NCI-H2196 (cell line): ENCODE measurements around the gene ATP11A.

Experiments used
- DNase-seq: peaks from one replicate; lab custom pipeline; 2025; ENCODE audit not compliant: unreplicated experiment; lab: John Stamatoyannopoulos, UW

The ATP11A gene

DNA sequence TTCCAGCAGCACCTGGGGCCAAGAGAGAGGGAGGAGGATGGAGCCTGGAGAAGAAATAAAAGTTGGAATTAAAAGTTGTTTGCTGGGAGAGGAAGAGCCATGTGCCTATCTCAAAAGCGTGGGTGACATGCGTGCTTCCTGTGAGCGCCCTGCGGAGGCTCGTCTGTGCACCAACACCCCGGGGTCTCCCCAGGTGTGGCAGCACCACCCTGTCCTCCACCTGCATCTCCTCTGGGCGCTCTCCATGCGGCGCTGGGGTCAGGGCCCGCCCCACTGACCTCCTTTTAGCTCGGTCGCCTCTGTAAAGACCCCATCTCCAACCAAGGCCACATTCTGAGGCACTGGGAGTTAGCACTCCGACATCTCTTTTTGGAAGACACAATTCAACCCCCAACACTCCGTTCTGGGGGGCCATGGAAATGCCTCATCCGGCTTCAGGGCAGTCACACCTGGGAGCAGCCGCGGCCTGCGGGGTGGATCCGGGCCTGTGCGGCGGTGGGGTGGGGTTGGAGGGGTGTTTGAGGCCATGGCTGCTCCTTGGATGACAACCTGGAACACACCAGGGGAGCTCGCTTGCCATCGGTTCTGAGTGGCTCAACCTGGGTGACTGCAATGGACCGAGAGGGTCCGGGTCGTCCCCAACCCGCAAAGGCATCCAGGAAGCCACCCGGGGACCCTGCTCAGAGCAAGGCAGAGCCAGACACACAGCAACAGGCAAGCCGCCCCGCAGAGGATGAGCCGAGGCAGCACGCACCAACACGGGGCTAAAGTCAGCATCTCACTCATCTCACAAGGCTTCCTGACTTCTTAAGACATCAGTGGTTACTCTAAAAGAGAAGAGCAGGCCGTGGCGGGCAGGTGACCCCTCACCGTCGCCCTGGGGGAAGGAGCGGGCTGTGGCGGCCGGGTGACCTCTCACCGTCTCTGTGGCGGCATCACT lies 199.8 kb downstream of the ATP11A start:
- DNase-seq = no peak

DNA sequence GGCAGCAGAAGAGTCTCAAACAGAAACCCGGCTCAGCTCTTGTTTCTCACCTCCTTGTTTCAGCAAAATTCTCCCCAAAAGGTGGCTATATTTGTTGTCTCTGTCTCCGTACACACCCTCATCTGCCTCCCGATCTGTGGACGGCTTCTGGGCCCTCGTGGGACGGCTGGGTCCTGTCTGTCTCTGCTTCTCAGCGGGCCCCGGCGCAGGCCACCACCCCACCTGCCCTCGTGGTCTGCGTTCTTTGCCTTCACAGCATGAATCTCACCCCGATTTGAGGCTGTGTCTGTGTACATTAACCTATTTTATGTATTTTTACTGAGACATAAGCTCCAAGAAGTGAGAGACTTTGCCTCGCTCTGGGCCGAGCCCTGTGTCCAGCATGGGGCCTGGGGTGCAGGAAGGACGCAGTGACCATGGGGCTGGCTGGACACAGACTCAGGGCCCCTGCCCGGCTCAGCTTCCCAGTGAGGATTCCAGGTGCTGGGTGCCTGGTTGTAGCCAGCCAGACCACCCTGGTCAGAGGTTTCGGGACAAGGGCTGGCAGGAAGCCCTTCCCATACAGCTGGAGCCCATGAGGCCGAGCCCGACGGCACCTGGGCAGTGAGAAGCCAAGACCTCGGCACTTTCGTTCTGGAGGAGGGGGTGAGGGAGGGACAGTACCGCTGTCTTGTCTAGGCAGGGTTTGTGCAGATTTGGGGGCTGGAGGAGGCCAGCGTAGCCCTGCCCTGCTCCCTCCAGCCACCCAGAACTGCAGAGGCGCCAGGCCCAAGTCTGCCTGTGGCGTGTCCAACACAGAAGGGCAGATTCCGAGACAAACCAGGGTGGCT lies 200.7 kb downstream of the ATP11A start:
- no peak for DNase-seq

DNA sequence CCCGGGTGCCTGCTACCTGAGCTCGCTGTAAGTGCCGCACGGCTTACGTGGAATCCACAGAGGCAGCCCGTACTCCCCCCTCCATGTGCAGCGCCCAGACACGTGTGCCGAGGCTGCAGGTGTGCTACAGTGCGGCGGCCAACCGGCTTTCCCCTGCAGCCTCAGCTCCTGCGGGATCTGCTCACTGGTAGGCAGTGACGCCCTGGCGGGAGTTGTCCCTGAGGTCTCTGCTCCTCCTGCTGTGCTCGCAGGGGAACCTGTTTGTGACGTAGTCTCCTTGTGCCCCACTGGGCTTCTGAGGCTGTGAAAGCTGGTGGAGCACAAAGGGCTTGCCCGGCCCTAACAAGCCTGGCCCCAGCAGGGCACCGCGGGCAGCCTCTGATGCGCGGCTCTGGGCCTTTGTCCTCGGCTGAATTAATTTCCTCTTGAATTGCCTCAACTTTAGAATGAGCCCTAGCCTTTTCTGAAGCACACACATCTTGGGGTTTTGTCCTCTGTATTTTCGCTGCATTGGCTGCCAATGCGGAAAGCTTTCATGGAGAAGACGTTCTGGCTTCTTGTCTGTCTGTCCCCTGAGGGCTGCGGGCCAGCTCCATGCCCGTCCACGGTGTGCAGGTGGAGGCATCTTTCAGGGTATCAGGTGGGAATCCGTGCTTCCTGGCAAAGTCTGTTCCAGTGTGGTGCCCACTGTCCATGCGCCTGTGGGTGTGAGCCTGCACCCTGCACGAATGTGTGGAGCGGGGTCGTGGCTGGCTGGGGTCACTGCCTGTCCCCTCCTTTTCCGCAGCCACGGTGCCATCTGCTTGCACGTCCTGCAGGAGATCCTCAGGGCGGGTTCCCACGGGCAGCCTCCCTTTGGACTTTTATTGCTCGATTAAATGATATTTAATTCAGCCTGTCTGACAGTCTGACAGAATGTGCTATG lies 201.9 kb downstream of the ATP11A start:
- DNase-seq = no peak

DNA sequence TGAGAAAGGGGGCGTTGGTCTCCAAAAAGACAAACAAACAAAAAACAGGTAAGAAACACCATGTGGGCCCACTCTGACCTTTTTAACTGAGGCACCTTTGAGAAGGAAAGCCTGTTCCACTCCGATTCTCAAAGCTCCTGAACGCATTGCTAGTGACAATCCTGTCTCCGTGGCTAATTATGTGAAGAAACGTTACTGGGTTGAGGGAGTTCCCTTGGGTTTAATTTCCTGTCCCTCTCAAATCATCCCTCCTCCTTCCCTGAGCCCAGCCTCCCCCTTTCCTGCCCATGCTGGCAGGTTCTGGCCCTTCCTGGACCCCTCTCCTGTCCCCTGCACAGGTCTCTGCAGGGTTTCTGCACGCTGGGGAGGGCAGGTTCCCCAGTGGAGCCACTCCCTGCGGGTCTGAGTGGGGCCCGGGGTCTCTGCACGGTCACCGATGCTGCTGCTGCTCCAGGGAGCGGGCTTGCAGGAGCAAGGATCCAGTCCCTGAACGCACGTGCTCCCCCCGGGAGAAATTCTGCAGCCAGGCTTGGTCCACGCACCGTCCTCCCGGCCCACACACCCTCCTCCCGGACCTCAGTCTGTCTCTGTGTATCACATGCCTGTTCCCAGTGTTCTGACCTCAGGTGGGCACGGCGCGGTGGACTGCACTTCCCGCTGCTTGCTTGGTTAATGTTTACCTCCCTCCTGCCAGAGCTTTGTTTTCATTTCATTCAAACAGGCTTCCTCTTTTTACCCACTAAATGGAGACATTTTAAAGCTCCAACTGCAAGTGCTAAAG lies 202.8 kb downstream of the ATP11A start:
- no peak for DNase-seq

DNA sequence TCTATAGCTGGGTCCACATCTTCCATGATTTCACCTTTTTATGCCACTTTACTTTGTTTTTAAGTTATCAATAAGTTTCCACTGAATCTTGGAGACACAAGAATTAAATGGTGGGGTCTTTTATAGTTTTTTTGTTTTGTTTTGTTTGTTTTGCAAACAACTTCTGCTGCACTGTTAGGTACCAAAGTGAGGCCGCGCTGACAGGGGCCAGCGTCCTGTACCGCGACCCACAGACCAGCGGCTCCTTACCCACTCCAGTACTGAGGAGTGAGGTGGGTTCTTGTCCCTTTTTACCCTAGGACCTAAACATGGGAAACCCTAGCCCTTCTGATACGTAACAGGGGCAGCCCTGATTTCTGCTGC lies 203.3 kb downstream of the ATP11A start:
- no peak for DNase-seq

DNA sequence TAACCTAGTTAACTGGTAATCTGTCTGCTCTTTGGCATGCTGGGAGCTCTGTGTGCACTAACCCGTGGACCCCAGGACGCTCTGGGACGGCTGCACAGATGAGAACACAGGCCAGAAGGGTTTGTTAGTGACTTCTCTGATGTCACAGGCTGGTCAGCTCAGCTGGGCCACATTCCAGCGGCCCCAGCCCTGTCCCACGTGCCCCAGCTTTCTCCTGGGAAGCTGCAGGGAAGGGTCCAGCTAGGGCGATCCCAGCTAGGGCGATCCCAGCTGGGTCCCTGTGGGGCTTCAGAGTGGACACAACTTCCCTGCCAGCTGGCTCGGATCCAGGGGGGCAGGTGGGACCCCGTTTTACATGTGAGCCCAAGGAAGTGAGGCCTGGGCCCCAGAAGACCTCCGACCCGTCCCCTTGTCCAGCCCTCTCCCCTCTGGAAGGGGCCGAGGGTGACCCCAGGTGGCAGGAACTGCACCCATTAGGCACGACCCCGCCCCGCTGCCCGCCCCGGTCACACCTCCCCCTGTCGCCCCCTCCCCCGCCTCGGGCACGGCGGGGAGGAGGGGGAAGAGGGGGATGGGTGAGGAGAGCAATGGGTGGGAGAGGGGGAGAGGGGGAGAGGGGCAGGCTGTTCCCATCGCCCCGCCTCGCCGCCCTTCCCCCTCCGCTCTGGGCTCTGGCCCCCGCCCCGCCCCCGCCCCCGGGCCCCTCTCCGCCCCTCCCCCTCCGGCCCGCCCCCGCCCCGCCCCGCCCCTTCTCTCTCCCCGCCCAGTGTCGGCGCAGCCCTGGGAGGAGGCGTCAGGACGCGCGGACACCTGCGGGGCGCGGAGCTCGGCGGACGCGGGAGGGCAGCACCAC lies 204.0 kb downstream of the ATP11A start:
- peak; percentile 50 for DNase-seq

DNA sequence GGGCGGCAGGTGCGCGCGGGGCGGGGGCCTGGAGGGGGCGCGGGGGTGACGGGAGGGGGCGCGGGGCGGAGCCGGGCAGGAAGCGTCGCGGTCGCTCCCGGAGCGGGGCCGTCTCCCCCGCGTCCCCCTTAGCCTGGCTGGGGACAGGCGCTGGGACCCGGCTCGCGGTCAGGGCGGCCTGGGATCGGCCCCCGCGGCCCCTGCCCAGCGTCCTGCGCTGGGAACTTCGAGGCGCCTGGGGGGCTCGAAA lies 204.5 kb downstream of the ATP11A start:
- no peak for DNase-seq

DNA sequence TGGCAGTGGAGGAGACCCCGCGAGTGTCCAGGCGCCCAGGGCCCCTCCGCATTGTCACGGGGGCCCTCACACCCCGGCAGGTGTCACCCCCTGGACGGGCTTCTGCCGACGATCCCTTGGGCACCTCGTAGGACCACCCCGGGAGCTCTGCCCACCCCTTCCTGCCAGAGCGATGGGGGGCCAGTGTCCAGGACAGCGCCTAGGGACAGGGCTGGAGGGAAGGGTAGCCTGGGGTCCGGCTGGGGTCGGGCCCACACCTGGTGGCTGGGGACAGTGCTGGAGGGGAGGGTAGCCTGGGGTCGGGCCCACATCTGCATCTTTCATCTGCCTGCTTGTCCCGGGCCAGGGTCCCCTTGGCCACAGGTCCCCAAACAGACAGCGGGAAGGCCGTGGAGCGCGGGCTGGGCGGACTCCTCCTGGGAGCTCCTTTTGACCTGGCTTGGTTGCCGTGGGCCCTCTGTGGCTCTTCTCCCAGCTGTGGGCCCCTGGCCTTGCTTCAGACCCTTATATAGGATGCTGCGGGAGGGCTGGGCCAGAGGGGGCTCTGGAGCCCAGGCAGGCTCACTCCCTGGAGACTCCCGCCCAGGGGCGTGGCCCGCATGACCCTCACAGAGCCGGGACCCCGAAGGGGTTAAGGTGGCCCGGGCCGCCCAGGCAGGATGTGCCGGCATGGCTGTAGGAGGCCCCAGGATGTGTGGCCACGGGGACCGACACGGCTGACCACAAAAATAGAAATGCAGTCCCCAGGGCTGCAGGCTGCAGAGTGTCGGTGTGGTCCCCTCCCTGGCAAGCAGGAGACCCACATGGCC lies 205.0 kb downstream of the ATP11A start:
- no peak for DNase-seq

DNA sequence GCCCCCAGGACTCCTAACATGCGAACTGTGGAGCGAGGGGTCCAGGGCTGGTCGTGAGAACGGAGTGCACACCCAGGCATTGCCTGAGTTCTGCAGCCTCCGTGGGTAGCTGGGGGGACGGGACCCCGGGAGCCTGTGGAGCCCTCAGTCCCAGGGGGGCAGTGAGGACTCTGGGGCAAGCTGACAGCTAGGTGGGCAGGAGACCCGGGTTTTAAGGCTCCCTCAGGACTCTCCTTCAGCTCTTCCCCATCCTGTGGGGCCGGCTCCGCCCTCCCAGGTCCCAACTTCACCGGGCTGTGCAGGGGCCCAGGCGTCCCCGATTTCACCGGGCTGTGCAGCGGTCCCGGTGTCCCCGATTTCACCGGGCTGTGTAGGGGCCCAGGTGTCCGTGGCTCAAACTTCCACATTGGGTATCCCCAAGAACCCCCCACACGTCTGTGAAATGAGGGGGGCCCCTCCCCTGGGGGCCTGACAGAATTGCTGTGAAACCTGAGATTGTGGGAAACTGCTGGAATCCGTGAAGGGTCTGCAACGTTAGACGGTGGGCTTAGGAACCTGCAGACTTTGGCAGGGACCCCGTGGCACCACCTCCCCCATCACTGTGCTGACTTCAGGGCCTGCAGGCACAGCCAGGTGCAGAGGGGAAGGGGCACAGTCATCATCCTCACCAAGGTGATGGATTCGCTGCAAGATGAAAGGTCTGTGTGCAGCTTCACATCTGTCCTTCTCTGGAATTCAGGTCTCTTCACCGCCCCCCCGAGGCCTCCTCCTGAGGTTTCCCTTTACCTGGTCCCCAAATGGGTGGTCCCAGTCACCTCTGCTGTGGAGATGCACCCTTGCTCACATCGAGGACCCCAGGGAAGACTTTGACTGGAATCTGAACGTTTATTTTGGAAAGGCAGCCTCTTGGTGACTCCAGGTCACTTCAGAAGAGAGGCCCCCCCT lies 206.0 kb downstream of the ATP11A start:
- no peak for DNase-seq

DNA sequence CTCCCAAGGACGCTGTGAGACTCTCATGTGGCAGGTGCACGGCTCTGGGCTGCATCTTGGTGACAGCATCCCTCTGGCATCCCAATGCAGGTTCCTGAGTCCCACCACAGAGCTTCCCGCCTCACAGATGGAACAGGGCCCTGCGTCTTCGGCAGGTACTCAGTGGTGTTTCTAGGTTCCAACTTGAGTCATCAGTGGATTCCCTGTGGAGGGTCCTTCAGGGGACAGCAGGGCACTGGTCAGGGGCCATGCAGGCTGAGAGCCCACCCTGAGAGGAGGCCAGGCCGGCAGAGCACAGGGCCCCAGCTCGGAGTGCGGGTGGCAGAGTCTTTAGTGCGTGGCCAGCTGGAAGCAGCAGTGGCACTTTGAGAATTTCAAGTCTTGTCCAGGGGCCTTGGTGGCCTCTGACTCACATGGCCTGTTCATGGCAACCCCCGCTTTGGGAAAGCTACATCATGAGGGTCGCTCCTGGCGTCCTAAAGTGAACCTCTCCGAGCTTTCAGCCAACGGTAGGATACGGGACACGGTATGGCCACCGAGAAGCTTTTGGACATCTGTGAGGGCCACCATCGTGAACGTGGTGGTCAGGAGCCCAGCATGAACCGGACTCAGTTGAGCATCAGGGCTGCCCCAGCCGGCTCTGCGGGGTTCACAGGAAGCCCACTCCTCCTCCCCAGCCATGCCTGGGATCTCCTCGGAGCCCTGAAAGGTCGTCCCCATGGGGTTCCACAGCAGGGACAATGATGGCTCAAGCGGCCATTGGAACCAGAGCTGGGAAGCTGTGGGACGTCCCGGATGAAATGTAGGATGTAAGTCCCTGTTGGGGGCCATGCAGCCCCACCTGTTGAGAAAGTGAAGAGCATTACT lies 207.1 kb downstream of the ATP11A start:
- no peak for DNase-seq

DNA sequence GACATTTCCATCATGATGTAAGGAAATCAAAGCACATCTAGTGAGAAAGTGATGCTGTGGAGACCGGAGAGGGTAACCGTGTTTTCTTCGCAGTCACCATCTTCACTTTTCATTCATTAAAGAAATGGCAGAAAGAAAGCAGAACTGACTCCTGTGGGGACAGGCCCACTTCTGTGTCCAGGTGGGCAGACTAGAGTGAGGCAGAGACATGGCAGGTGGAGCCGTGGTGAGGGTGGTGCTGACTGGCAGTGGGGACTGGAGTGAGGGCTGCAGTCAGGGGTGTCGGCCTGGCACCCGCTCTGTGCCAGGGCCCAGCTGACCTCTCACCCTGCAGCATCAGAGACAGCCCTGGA lies 207.7 kb downstream of the ATP11A start:
- DNase-seq = no peak

DNA sequence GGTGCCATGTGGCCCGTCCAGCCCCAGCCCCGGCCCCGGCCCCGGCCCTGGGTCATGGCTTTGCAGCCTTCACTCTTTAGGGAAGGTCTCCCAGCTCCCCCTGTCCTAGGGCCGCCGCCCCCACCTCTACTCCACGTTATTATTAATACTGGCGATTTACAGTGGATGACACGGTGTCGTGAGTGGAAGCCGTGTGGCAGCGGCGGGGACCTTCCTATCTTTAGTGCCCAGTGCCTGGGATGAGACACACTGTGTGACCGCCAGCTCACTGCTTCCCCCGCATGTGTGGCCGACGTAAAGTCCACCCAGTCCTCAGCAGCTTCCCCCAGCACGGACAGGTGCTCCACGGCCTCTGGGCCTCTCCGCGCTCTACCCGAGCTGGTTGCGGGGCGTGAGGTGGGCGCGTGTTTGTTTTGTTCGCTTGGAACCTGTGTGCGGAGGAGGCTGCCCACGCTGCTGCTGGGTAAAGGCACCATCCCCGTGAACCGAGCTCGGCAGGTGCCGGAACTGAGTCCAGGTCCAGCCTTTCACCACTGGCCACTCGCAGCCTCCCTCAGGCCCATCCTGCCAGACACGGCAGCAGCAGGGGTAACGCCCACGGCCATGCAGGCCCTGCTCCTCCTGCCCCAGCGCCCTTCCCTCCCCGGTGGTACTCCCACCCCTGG lies 208.2 kb downstream of the ATP11A start:
- no peak for DNase-seq

DNA sequence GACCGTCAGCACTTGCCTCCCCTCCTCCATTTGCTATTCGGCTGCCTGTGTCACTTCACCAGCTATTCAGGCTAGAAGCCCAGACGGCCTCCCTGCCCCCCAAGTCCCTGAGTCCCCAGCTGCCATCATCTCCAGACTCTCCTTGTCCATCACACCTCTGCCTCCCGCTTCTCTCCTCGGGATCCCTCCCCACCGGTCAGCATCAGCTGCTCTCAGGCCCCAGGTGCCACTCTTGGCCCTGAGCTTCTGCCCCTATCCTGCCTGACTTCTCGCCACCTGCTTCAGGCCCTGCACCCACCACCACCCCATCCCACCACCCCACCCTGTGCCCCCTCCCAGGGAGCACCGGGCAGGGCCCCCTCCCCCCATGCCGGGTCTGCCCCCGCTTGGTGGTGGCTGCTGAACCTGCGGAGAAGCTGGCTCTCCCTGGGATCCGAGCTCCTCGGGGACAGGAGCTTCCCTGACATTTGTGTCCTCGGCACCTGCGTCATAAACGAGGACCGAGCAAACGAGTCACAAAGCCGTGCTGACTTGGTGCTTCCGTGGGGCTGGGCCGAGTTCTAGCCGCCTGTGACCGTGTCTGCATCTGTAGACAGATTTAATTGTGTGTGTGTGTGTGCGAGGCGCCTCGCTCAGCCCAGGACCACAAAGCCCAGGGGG lies 208.9 kb downstream of the ATP11A start:
- no peak for DNase-seq

DNA sequence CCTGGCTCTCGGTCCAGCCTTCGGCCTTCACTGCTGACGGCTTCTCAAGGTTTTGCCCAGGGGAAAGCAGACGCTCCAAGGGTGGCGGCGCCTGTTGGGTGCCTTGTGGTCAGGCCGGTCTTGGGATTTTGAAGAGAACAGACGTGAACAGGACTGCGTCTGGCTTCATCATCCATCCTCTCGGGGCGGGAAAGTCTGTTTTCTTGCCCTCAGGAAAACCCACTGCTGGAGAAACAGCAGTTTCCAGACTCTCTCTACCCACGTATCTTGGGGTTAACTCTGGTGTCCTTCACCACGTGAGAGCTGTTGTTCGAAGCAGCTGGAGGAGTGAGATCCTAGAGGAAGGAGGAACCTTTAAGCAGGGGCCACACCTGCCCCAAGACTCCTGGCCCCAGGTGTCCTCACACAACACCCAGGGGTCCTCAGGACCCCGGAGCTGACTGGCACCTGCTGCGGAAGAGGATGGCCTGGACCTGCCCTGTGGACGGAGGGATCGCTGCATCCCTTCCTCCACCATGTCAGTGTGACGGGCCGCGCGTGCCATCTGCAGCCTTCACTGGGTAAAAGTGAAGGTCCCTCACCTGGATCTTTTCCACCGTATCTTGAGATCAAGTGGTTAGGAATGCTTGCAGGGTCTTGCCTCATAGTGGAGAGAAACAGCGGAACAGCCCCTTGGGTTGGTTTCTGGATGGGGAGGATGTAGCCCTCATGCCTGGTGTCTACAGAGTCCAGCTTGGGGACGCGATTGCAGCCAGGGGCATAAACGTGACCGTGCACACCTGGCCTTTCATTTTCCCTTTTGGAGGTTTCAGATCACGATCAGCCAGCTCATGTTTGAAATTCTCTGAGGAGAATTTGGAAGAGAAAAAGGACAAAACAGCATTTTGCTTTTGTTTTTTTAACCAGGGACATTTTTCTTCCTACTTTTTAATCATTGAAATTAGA lies 209.7 kb downstream of the ATP11A start:
- DNase-seq = no peak

DNA sequence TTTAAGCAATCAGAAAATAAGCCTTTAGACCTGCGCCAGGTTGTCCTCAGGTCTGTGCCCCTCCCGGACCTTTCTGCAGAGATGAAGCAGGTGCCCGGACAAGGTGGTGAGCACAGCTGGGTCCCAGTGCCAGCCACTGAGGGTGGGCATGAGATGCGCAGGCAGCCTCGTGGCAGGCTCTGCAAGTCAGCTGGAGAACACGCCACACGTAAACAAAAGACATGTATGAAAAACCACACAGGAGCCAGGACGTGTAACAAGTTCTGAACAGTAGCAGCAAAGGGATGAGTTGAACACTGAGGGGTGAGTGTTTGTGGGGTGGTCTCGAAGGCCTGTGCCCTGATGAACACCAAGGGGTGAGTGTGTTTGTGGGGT lies 210.4 kb downstream of the ATP11A start:
- no peak for DNase-seq
